ENCODE measurements around the gene SLC19A1.
"Not testable (repeated sequence)": the region's sequence is repeated elsewhere in the genome, so short reads cannot be mapped to it uniquely, and the experiment has no call there.

SLC19A1 gene

GRCh38 chr21:45531393-45532215 is 10.6 kb downstream of the SLC19A1 start:
- DNase-seq = no peak

- DNase-seq = not testable (repeated sequence)
Measured at GRCh38 chr21:45531114-45531392, 11.2 kb downstream of the SLC19A1 start.

GRCh38 chr21:45530423-45531113 is 11.7 kb downstream of the SLC19A1 start:
- no peak for DNase-seq

GRCh38 chr21:45529785-45530422 is 12.3 kb downstream of the SLC19A1 start:
- no peak for DNase-seq

DNA sequence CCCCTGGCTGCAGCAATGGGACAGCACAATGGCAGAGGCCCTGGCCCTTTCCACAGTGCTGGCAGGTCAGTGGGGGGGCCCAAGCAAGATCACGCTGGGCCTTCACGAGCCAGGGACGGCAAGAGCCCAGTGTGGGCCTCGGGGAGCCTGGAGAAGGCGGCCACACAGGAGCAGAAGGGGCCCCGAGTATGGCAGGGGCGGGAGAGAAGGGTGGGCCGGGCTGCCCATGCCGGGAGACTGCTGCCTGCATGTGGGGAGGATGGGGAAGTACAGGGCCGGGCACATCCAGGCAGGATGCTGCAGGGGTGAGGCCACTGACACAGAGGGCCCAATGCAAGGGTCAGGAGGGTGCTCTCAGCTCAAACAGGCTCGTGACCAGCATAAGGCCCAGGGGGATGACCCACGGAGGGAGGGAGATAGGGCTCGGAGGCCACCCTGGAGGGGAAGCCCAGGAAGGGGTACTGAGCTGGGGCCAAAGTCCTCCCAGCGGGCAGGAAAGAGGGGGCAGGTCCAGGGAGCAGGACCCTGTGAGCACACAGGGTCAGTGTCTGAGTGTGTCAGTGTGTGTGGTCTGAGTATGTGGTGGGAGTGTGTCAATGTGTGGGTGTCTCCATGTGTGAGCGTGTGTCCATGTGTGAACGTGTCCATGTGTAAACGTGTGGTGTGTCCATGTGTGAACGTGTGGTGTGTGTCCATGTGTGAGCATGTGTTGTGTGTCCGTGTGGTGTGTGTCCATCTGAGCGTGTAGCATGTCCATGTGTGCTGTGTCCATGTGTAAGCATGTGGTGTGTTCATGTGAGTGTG is 13.1 kb downstream of the SLC19A1 start:
- peak; percentile 35 for DNase-seq

- no peak for DNase-seq
Measured at GRCh38 chr21:45528028-45528705, 14.1 kb downstream of the SLC19A1 start.

GRCh38 chr21:45527151-45527999 is 14.9 kb downstream of the SLC19A1 start:
- DNase-seq = not testable (repeated sequence)

DNA sequence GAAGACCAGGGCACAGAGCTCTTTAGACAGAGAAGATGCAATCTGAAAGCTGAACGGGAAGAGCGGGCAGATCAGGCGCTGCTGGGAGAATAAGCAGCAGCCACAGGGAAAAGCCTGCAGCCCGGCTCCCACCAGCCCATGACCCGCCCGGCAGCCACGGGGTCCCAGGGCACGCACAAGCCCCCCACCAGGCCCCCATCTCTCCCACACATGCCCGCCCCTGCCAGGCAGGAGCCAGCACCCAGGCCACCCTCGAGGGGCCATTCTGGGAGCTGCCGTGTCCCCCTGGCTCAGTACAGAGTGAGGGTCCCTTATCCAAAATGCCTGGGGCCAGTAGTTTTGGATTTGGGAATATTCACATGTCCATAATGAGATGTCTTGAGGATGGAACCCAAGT is 16.3 kb downstream of the SLC19A1 start:
- DNase-seq = no peak

DNA sequence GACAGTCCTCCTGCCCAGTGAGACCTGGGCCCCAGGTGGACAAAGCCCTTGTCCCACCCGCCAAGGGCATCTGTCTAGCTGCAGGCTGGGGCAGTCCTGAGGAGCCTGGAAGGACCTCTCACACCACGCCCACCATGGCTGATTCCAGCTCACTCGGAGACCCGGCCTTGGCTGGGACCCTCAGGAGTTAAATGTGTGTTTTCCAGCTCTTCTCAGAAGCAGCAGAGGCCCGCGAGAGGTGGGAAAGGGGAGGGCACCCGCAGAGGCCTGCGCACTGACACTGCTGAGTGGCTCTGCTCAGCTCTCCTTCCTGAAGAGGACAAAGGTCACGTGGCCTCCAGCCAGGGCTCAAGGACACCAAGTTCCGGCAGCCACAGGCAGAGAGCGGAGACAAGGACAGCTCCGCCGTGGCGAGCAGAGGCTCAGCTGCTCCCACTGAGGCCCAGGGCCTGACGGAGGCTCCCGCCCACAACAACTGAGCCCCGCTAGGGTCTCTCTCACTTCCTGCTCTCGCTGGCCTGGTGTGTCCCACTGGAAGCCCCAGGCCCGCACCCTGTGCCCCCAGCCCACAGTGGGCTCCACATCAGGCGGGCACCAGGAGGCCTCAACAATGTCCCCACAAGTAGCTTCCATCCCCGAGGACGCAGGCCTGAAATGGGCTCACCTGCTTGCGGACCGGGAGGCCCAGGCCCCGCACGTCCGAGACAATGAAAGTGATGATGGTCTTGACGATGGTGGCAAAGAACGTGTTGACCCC is 16.9 kb downstream of the SLC19A1 start:
- DNase-seq = no peak

DNA sequence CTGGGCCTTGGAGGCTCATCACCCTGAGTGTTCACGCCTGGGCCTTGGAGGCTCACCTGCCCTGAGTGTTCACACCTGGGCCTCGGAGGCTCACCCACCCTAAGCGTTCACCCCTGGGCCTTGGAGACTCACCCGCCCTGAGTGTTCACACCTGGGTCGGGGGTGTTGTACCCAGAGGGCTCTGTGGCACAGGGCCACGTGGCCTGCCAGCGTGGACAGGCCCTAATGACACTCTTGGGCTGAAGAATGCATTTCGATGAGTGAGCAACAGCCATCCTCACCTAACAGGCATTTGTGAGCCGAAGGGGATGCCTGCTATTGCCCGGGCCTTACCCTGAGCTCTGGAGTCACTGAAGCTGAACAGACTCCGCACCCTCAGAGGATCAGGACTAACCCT is 17.5 kb downstream of the SLC19A1 start:
- DNase-seq = no peak

GRCh38 chr21:45523411-45524101 is 18.7 kb downstream of the SLC19A1 start:
- no peak for DNase-seq

- DNase-seq = no peak
Measured at GRCh38 chr21:45522986-45523385, 19.3 kb downstream of the SLC19A1 start.

GRCh38 chr21:45522381-45522780 is 19.9 kb downstream of the SLC19A1 start:
- DNase-seq = no peak

DNA sequence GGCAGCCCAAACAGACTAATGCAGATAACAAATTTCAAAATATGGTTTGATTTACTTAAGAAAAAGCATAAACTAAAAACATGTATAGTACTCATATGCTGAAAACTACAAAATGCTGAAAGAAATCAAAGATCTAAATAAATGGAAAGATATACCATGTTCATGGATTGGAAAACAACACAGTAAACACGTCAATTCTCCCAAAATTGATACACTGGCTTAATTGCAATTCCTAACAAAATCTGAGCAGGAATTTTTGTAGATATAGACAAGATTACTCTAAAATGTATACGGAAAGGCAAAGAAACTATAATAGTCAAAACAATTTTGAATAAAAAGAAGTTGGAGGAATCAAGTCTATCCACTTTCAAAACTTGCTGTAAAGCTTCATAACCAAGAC is 21.0 kb downstream of the SLC19A1 start:
- DNase-seq = no peak

DNA sequence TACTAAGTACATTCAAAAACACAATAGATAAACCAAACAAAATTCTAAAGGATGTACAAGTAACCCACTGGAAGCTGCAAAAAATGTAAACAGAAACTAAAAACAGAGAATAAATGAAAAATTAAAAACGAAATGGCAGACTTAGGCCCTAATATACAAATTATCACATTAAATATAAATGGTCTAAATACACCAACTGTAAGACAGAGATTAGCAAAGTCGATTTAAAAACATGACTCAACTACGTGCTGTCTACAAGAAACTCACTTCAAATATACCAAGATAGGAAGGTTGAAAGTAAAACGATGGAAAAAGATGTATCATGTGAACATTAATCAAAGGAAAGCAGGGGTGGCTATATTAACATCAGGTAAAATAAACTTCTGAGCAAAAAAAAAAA is 23.1 kb downstream of the SLC19A1 start:
- DNase-seq = no peak

- no peak for DNase-seq
Measured at GRCh38 chr21:45518742-45519141, 23.5 kb downstream of the SLC19A1 start.

- no peak for DNase-seq
Measured at GRCh38 chr21:45517249-45518065, 24.8 kb downstream of the SLC19A1 start.

GRCh38 chr21:45516671-45517151 is 25.5 kb downstream of the SLC19A1 start:
- no peak for DNase-seq

GRCh38 chr21:45516071-45516670 is 26.1 kb downstream of the SLC19A1 start:
- no peak for DNase-seq

Data from 8988T (cell line).